ENCODE results near the gene ECEL1. TPM values are rescaled to one million over a fixed set of nuclear protein-coding genes. Genes with fewer than 3 reads are reported as not detected.
"Not testable (repeated sequence)": the region's sequence is repeated elsewhere in the genome, so short reads cannot be mapped to it uniquely, and the experiment has no call there.

The ECEL1 gene
- total and polyA plus RNA-seq, 7 donors, result 0.32 to 1.8 (median 0.55) TPM

DNA sequence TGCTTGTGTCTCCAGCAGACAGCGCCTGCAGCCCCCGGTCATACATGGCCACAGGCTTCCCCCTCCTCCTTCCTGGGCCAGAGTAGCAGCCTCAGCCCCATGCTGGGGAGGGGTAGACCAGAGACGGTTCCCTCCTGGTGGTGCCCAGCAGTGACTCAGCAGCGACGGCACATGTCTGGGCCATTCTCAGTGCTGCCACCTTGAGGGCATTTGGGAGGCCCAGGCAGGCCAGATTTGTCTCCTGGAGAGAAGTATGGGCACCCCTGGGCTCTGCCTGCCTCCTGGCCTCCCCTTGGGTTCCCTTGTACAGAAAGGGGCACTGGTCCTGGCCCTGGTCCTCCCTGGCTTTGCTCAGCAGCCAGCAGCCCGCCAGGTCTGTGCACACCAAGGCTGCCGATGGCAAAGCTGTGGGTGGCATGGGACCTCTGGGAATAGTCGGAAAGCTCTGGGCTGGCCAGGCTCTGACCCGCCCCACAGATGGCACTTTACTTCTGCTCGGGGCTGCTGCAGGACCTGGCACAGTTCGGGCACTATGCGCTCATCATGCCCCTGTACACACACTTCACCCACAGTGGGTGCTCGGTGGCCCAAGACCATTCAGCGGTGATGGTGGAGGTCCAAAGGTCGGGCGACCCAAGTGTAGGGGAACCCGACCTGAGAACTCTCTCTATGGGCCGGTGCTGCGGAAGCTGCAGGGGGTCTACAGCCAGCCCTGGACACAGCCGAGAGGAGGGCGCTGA lies 43.1 kb downstream of the ECEL1 start:
- peaks cover 7% of the 10 kb centered on the region for H3K4me1 ChIP-seq
- no peaks in the 10 kb centered on the region for H3K27me3 ChIP-seq (ENCODE audit: insufficient read depth in 3 of 3, low read length in 2 of 3)
- DNase-seq (peak; percentile 50 to 68), ATAC-seq (peak in 3 of 4 donors; percentile 48 to 56 (median 55))
- WGBS, 3 donors, result 66 to 80% (median 71%) methylated on average over 21 of the region's 21 CpGs
- intact Hi-C loops (cut with DNase I), result loop anchor here (5.0 kb wide), 2 partner anchors 58 to 537 kb away; no protein-coding TSS in a partner anchor
- no peaks in the 10 kb centered on the region for H3K9me3 ChIP-seq
- TF ChIP-seq, protein P1, sequence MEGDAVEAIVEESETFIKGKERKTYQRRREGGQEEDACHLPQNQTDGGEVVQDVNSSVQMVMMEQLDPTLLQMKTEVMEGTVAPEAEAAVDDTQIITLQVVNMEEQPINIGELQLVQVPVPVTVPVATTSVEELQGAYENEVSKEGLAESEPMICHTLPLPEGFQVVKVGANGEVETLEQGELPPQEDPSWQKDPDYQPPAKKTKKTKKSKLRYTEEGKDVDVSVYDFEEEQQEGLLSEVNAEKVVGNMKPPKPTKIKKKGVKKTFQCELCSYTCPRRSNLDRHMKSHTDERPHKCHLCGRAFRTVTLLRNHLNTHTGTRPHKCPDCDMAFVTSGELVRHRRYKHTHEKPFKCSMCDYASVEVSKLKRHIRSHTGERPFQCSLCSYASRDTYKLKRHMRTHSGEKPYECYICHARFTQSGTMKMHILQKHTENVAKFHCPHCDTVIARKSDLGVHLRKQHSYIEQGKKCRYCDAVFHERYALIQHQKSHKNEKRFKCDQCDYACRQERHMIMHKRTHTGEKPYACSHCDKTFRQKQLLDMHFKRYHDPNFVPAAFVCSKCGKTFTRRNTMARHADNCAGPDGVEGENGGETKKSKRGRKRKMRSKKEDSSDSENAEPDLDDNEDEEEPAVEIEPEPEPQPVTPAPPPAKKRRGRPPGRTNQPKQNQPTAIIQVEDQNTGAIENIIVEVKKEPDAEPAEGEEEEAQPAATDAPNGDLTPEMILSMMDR (IDR thresholded peaks at IDR 0.05), result peak; percentile 40
- H3K36me3 ChIP-seq (ENCODE audit: insufficient read depth in 1 of 2, low read depth in 1 of 2), result no peaks in the 10 kb centered on the region
- no peak overlapping the region for H3K4me3 ChIP-seq
- peak overlapping the region; percentile 30 for H3K27ac ChIP-seq

DNA sequence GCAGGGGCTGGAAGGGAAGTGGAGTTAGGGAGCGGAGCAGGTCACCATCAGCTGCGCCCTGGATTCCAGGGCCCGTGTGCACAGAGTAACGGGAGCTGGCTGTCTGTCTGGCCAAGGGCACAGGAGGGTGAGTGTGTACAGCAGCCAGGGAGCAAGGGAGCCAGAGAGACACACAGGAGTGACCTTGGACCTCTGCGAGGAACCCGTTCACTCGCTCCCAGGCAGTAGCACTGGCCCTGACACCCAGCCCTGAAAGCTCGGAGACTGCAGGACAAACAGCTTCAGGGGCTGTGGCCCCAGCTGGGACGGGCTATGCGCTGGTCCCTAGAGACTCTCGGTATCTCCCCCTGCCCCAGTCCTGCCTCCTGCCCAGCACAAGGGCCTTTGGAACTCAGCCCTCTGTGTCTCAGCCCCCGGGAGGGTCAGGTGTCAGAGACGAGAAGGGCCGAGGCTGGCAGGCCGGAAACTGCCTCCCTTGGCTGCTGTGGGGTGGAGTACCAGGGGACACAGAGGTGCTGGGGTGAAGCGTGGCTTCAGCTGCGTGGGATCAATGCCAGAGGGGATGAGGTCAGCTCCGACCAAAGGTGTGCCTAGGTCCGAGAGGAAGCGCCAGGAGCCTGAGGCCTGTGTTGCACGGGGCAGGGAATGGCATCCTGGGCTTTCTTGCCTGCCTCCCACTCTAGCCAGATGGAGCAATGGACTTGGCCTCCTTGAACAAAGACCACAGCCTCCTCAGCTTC lies 43.8 kb downstream of the ECEL1 start:
- not testable (repeated sequence) for H3K36me3 ChIP-seq (ENCODE audit: insufficient read depth in 1 of 2, low read depth in 1 of 2); H3K27me3 ChIP-seq (ENCODE audit: insufficient read depth in 3 of 3, low read length in 2 of 3); H3K4me3 ChIP-seq; H3K4me1 ChIP-seq; H3K9me3 ChIP-seq
- intact Hi-C loops (cut with DNase I), result loop anchor here in 1 of 2 donors (5.0 kb wide), 1 partner anchor 537 kb away; no protein-coding TSS in a partner anchor
- WGBS, 3 donors, result 18 to 33% (median 30%) methylated on average over 9 to 14 of the region's 21 CpGs
- peak; percentile 39 to 60 (median 50) for ATAC-seq
- DNase-seq, result peak in 1 of 2 donors; percentile 49
- H3K27ac ChIP-seq, result peak overlapping the region; percentile 30

DNA sequence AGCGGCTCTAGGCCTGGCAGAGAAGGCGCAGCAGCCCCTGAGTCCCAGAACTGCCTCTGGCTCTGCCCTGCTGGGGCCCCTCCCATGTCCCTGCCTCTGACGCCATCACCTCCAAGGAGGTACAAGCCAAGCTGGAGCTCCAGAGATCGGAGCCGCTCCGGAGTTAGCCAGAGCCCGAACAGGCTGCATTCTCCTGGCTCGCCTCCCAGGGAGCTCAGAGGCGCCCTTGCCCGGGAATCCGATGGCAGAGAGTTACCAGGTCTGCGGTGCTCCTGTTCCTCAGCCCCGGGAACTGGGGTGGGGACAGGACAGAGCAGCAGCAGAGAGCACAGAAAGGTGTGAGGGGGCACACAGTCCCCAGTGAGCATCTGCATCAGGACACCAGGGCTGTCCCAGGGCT lies 44.6 kb downstream of the ECEL1 start:
- WGBS, 3 donors, result 23 to 43% (median 33%) methylated on average over 5 to 12 of the region's 13 CpGs
- peak in 1 of 2 donors; percentile 52 for DNase-seq
- H3K9me3 ChIP-seq; H3K4me3 ChIP-seq; H3K27me3 ChIP-seq (ENCODE audit: insufficient read depth in 3 of 3, low read length in 2 of 3); H3K4me1 ChIP-seq; H3K36me3 ChIP-seq (ENCODE audit: insufficient read depth in 1 of 2, low read depth in 1 of 2): not testable (repeated sequence)
- peak in 3 of 4 donors; percentile 51 to 62 (median 52) for ATAC-seq
- H3K27ac ChIP-seq, result peak overlapping the region; percentile 30
- intact Hi-C loops (cut with DNase I), result loop anchor here in 1 of 2 donors (5.0 kb wide), 1 partner anchor 536 kb away; no protein-coding TSS in a partner anchor

DNA sequence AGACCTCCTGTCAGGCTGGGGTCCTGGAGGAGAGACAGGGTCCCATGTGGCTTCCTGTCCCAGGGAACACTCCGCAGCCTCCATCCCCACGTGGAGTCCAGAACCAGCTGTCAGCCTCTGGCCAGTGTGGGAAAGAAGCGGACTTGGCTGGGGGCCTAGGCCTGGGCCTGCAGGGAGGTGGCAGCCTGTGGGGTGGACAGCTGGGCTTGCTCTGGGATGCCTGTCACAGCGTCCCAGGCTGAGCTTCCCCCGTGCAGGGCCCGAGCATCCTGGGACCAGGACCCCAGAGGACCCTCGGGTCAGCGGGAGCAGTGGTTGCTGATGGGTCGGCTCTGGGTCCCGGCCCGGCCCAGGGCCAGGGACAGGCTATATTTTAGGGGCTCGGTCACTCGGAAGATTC lies 45.2 kb downstream of the ECEL1 start:
- intact Hi-C loops (cut with DNase I), result loop anchor here in 1 of 2 donors (5.0 kb wide), 1 partner anchor 535 kb away; no protein-coding TSS in a partner anchor
- not testable (repeated sequence) for H3K9me3 ChIP-seq; H3K27ac ChIP-seq; H3K4me3 ChIP-seq; H3K4me1 ChIP-seq; H3K27me3 ChIP-seq (ENCODE audit: insufficient read depth in 3 of 3, low read length in 2 of 3); H3K36me3 ChIP-seq (ENCODE audit: insufficient read depth in 1 of 2, low read depth in 1 of 2)
- ATAC-seq, result peak in 3 of 4 donors; percentile 17 to 43 (median 39)
- peak in 1 of 2 donors; percentile 41 for DNase-seq
- WGBS, 3 donors, result 10 to 54% (median 22%) methylated on average over 11 to 13 of the region's 13 CpGs

DNA sequence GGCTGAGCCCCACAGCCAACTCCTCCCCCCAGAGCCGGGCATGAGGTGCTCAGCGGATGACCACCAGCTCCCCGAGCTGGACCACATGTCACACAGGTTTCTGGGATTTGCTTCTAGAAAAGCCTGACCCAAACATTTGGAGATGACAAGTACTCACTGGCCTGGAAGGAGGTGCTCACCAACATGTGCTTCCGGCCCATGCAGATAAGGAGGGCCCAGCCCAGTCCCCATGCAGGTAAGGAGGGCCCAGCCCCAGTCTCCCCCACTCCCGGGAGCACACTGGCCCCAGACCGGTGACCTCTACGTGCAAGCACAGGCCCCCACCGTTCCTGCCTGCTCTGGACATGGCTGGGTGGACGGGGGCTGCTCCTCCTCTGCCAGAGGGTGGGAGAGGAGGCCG lies 45.7 kb downstream of the ECEL1 start:
- H3K27me3 ChIP-seq (ENCODE audit: insufficient read depth in 3 of 3, low read length in 2 of 3); H3K4me3 ChIP-seq; H3K4me1 ChIP-seq; H3K36me3 ChIP-seq (ENCODE audit: insufficient read depth in 1 of 2, low read depth in 1 of 2); H3K9me3 ChIP-seq; ATAC-seq; H3K27ac ChIP-seq: not testable (repeated sequence)
- WGBS, 3 donors, result 63 to 81% (median 74%) methylated on average over 8 to 9 of the region's 10 CpGs
- peak in 1 of 2 donors; percentile 26 for DNase-seq
- intact Hi-C loops (cut with DNase I), result loop anchor here in 1 of 2 donors (5.0 kb wide), 1 partner anchor 535 kb away; no protein-coding TSS in a partner anchor

DNA sequence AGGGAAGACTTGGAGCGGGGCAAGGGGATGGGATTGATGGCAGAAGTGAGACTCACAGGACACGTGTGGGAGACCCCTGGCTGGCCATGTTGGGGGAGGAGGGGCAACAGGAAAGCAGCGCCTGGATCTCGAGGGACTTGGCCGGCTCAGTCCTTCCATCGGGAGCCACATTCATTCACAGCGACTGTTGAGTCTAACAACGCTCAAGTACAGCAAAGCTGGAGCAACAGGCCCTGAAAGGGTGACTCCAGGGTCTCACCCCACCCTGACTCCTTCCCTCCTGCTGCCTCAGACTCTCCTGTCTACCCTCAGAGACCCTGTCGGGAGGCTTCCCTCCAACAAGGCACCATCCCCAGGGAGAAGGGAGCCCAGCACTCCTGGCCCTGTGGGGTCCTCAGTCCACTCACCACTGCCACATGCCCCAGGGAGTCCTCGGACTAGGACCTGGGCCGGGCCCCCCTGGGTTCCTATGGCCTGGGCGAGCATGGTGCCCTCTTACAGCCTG lies 46.4 kb downstream of the ECEL1 start:
- DNase-seq (peak in 1 of 2 donors; percentile 34), ATAC-seq (no peak)

More for the DNA sequence above, 46.4 kb downstream of the ECEL1 start:
- Histone ChIP-seq H3K4me3 (no peak overlapping the region), H3K36me3 (ENCODE audit: insufficient read depth in 1 of 2, low read depth in 1 of 2) (no peaks in the 10 kb centered on the region), H3K27me3 (ENCODE audit: insufficient read depth in 3 of 3, low read length in 2 of 3) (no peaks in the 10 kb centered on the region), H3K4me1 (peaks cover 7% of the 10 kb centered on the region), H3K9me3 (no peaks in the 10 kb centered on the region), H3K27ac (no peak overlapping the region)
- intact Hi-C loops (cut with DNase I), result loop anchor here in 1 of 2 donors (5.0 kb wide), 1 partner anchor 534 kb away; no protein-coding TSS in a partner anchor
- 64 to 81% (median 73%) methylated on average over 12 of the region's 12 CpGs for WGBS, 3 donors
- TF ChIP-seq, protein P1 (IDR thresholded peaks at IDR 0.05), result no peak
